CD4-positive, alpha-beta T cell (primary cell): ENCODE data around the gene OR9A4. TPM values are rescaled to one million over a fixed set of nuclear protein-coding genes. Genes with fewer than 3 reads are reported as not detected.

Experiments
- ATAC-seq: fragments of 200-7000 bp; cut with Tn5 transposase; one replicate; pipeline ENCODE4 v1.10.0; 2022; ENCODE audit warnings: mild to moderate bottlenecking; ENCODE audit not compliant: poor library complexity
- CTCF ChIA-PET: fragments of 350-600 bp; sonication (Branson Sonifier 250); formaldehyde crosslinking; loops from one replicate; lab custom pipeline; 2021; ENCODE audit warnings: antibody characterized with exemption, inconsistent platforms; lab: Charles Lee
- POLR2A ChIA-PET: fragments of 350-600 bp; sonication (Branson Sonifier 250); formaldehyde crosslinking; loops from one replicate; lab custom pipeline; 2021; ENCODE audit warnings: antibody characterized with exemption, inconsistent platforms; lab: Charles Lee
- DNase-seq, 14 experiments: peaks; one replicate each; pipeline ENCODE4 v3.0.0-alpha.2; 2013 to 2020; ENCODE audit warnings: mixed read lengths in 2 of 14
- H3K27ac ChIP-seq, 2 donors: one replicate each; pipeline versions ENCODE4 v1.5.1 to v1.7.0; 2013; ENCODE audit warnings: low read length in 2 of 2, low read depth in 1 of 2, mild to moderate bottlenecking in 1 of 2
- H3K27me3 ChIP-seq, 2 experiments: 1 replicate in 1 of 2; 2 replicates in 1 of 2; pipeline versions ENCODE4 v1.6.1 to v1.7.0; 2013; ENCODE audit warnings: low read length in 2 of 2, control low read depth in 1 of 2, mild to moderate bottlenecking in 1 of 2, moderate library complexity in 1 of 2; ENCODE audit not compliant: insufficient read depth in 2 of 2, control insufficient read depth in 1 of 2
- H3K36me3 ChIP-seq: one replicate; pipeline ENCODE4 v1.6.1; 2013; ENCODE audit warnings: low read length, control low read depth; ENCODE audit not compliant: insufficient read depth
- H3K4me1 ChIP-seq: one replicate; pipeline ENCODE4 v1.6.1; 2013; ENCODE audit warnings: low read length, control low read depth; ENCODE audit not compliant: insufficient read depth
- H3K4me3 ChIP-seq: one replicate; pipeline ENCODE4 v1.5.1; 2013; ENCODE audit warnings: mild to moderate bottlenecking, low read length, moderate library complexity
- H3K9me3 ChIP-seq, 2 experiments: 1 replicate in 1 of 2; 2 replicates in 1 of 2; pipeline versions ENCODE4 v1.6.1 to v1.7.0; 2013; ENCODE audit warnings: low read length in 2 of 2, mild to moderate bottlenecking in 2 of 2, control low read depth in 1 of 2, moderate library complexity in 1 of 2; ENCODE audit not compliant: control insufficient read depth in 1 of 2, insufficient read depth in 1 of 2
- H3K27ac Mint-ChIP-seq: one replicate; pipeline ENCODE4 v1.8.0; 2020; ENCODE audit warnings: mixed read lengths
- H3K27me3 Mint-ChIP-seq: one replicate; pipeline ENCODE4 v1.8.0; 2021; ENCODE audit warnings: mixed read lengths
- H3K36me3 Mint-ChIP-seq: one replicate; pipeline ENCODE4 v1.8.0; 2021; ENCODE audit warnings: low read depth, mixed read lengths
- H3K4me1 Mint-ChIP-seq: one replicate; pipeline ENCODE4 v1.8.0; 2021; ENCODE audit warnings: low read depth, mixed read lengths
- H3K4me3 Mint-ChIP-seq: one replicate; pipeline ENCODE4 v1.8.0; 2020; ENCODE audit warnings: mild to moderate bottlenecking, mixed read lengths
- H3K9me3 Mint-ChIP-seq: one replicate; pipeline ENCODE4 v1.8.0; 2020; ENCODE audit warnings: mixed read lengths
- intact Hi-C, 2 experiments: fragments of 100-400 bp; cut with DNase I in 1 of 2; cut with micrococcal nuclease in 1 of 2; formaldehyde crosslinking; loops; one replicate each; pipeline versions ENCODE4 v1.15.1 to v1.9.0; 2023 to 2025; cut with DNase I, micrococcal nuclease
- total RNA-seq, 174 experiments: library from RNA in 2 of 174; stranded (reverse) in 2 of 174; gene quantifications; one replicate each; pipeline ENCODE4 v1.2.3 and lab custom pipeline; 2021 to 2026
- TF ChIP-seq, protein P1 (sequence below): fragments of 200-600 bp; IDR thresholded peaks from one replicate; pipeline ENCODE4 v1.8.0; 2022; ENCODE audit warnings: antibody characterized with exemption, mild to moderate bottlenecking

OR9A4 gene
- total RNA-seq, 2 experiments from 2014 or later = not detected

DNA sequence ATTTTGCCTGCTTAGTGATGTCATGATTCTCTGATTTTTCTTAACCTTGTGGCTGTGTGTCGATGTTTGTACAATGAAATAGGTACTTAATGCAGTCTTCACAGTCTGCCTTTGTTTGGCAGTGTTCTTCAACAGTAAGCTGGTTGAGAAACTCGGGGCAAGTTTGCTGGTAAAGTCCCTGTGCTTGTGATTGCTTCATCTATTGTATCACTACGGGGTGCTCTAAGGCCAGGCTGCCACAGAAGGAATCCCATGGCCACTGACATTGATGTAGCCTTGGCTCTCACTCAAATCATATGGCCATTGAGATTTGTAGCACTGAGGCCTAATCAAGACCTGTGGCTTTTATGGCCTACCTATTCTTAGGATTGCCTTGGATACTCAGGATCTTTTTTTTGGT lies 41.4 kb upstream of the OR9A4 start:
- Mint-ChIP-seq H3K27me3 (peaks cover 5% of the 10 kb centered on the region), H3K9me3 (peaks cover 9% of the 10 kb centered on the region), H3K4me1 (no peaks in the 10 kb centered on the region), H3K27ac (no peak overlapping the region), H3K4me3 (no peak overlapping the region), H3K36me3 (no peaks in the 10 kb centered on the region)
- POLR2A ChIA-PET = no interaction called here
- DNase-seq = peak in 2 of 14 experiments; percentile 29 to 42
- H3K27ac ChIP-seq = no peak overlapping the region
- peaks cover 0 to 7% of the 10 kb centered on the region in 2 experiments for H3K9me3 ChIP-seq
- no peaks in the 10 kb centered on the region for H3K4me1 ChIP-seq
- intact Hi-C loops = no loop called here
- no peak for ATAC-seq
- CTCF ChIA-PET = no interaction called here
- no peaks in the 10 kb centered on the region for H3K27me3 ChIP-seq
- H3K4me3 ChIP-seq = no peak overlapping the region
- no peaks in the 10 kb centered on the region for H3K36me3 ChIP-seq
- TF ChIP-seq, protein P1, sequence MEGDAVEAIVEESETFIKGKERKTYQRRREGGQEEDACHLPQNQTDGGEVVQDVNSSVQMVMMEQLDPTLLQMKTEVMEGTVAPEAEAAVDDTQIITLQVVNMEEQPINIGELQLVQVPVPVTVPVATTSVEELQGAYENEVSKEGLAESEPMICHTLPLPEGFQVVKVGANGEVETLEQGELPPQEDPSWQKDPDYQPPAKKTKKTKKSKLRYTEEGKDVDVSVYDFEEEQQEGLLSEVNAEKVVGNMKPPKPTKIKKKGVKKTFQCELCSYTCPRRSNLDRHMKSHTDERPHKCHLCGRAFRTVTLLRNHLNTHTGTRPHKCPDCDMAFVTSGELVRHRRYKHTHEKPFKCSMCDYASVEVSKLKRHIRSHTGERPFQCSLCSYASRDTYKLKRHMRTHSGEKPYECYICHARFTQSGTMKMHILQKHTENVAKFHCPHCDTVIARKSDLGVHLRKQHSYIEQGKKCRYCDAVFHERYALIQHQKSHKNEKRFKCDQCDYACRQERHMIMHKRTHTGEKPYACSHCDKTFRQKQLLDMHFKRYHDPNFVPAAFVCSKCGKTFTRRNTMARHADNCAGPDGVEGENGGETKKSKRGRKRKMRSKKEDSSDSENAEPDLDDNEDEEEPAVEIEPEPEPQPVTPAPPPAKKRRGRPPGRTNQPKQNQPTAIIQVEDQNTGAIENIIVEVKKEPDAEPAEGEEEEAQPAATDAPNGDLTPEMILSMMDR = no peak

DNA sequence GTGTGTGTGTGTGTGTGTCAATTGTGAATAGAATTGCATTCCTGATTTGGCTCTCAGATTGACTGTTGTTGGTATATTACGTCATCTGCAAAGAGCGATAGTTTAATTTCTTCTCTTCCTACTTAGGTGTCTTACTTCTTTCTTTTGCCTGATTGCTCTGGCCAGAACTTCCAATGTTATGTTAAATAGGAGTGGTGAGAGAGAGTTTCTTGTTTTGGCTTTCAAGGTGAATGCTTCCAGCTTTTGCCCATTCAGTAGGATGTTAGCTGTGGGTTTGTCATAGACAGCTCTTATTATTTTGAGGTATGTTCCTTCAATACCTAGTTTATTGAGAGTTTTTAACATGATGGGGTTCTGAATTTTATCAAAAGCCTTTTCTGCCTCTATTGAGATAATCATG lies 40.7 kb upstream of the OR9A4 start:
- no peak overlapping the region for H3K4me3 ChIP-seq
- H3K36me3 Mint-ChIP-seq = no peaks in the 10 kb centered on the region
- intact Hi-C loops = no loop called here
- no peaks in the 10 kb centered on the region for H3K27me3 ChIP-seq
- no peaks in the 10 kb centered on the region for H3K4me1 ChIP-seq
- ATAC-seq = no peak
- ChIA-PET CTCF (no interaction called here), POLR2A (no interaction called here)
- H3K4me3 Mint-ChIP-seq = no peak overlapping the region
- peaks cover 5% of the 10 kb centered on the region for H3K27me3 Mint-ChIP-seq
- TF ChIP-seq, protein P1 = no peak
- no peaks in the 10 kb centered on the region for H3K4me1 Mint-ChIP-seq
- peaks cover 0 to 7% of the 10 kb centered on the region in 2 experiments for H3K9me3 ChIP-seq
- H3K27ac Mint-ChIP-seq = no peak overlapping the region
- H3K36me3 ChIP-seq = no peaks in the 10 kb centered on the region
- no peak for DNase-seq
- H3K9me3 Mint-ChIP-seq = peaks cover 5% of the 10 kb centered on the region
- no peak overlapping the region for H3K27ac ChIP-seq

DNA sequence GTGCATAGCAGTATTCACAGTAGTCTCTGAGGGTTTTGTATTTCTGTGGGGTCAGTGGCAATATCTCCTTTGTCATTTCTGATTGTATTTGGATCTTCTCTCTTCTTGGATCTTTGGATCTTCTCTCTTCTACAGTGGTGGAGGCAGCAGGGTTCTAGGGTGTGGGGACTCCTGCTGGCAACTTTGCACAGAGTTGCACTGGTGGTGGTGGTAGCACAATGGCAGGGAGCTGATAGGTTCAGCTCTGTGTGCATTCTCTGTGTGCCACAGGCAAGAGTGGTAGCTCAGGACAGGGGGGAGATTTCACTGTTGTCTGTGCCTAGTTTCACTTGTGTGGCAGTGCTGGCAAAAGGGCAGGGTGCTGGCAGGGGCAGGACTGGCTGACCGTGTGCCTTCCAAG lies 39.8 kb upstream of the OR9A4 start:
- H3K4me1 Mint-ChIP-seq = no peaks in the 10 kb centered on the region
- peaks cover 0 to 13% of the 10 kb centered on the region in 2 experiments for H3K9me3 ChIP-seq
- peaks cover 5% of the 10 kb centered on the region for H3K27me3 Mint-ChIP-seq
- H3K4me3 Mint-ChIP-seq = no peak overlapping the region
- no peak overlapping the region for H3K4me3 ChIP-seq
- H3K4me1 ChIP-seq = no peaks in the 10 kb centered on the region
- H3K9me3 Mint-ChIP-seq = peaks cover 5% of the 10 kb centered on the region
- POLR2A ChIA-PET = no interaction called here
- ATAC-seq = no peak
- no peaks in the 10 kb centered on the region for H3K36me3 ChIP-seq
- CTCF ChIA-PET = no interaction called here
- H3K36me3 Mint-ChIP-seq = no peaks in the 10 kb centered on the region
- DNase-seq = no peak
- no peak overlapping the region for H3K27ac Mint-ChIP-seq
- intact Hi-C loops = no loop called here
- TF ChIP-seq, protein P1 = no peak
- H3K27ac ChIP-seq = no peak overlapping the region
- peaks cover 0 to 2% of the 10 kb centered on the region in 2 experiments for H3K27me3 ChIP-seq
